HepG2 (cell line): ENCODE data around the gene SMYD1. TPM values are rescaled to one million over a fixed set of nuclear protein-coding genes. Genes with fewer than 3 reads are reported as not detected.
A peak's percentile ranks its signal among the peaks of the same experiment; 100 is the strongest.

Source experiments
- ATF7 ChIP-seq, 2 experiments: fragments of 450-650 bp in 1 of 2; sonication (generic) in 1 of 2; formaldehyde crosslinking in 1 of 2; IDR thresholded peaks; 2 replicates each; pipeline versions ENCODE4 v1.4.0 to v1.6.1; 2016 to 2020; ENCODE audit warnings: antibody characterized with exemption in 1 of 2, mild to moderate bottlenecking in 1 of 2, missing genetic modification reagents in 1 of 2
- CREM ChIP-seq, 2 experiments: sonication (generic) in 1 of 2; formaldehyde crosslinking in 1 of 2; IDR thresholded peaks; 2 replicates each; pipeline versions ENCODE4 v1.4.0 to v1.6.1; 2016 to 2020; ENCODE audit warnings: antibody characterized with exemption in 1 of 2, mild to moderate bottlenecking in 1 of 2, missing genetic modification reagents in 1 of 2
- GABPB1 ChIP-seq: IDR thresholded peaks from 2 replicates; pipeline ENCODE4 v1.6.1; 2016; ENCODE audit warnings: mild to moderate bottlenecking, missing genetic modification reagents, moderate library complexity, missing compliant biosample characterization
- IKZF1 ChIP-seq: fragments of 450-650 bp; IDR thresholded peaks from 2 replicates; pipeline ENCODE4 v1.7.1; 2016
- JARID2 ChIP-seq: sonication (generic); formaldehyde crosslinking; IDR thresholded peaks from 2 replicates; pipeline ENCODE4 v1.8.1; 2023; ENCODE audit warnings: missing genetic modification reagents, inconsistent platforms; ENCODE audit not compliant: insufficient replicate concordance
- KDM5A ChIP-seq: fragments of 200-600 bp; sonication (generic); IDR thresholded peaks from 2 replicates; pipeline ENCODE4 v1.7.0; 2018; ENCODE audit warnings: antibody characterized with exemption, mild to moderate bottlenecking, low read length, borderline replicate concordance
- KDM5B ChIP-seq: sonication (generic); formaldehyde crosslinking; IDR thresholded peaks from 2 replicates; pipeline ENCODE4 v1.4.0; 2020; ENCODE audit warnings: missing genetic modification reagents, mild to moderate bottlenecking, borderline replicate concordance
- MAFK ChIP-seq, 2 experiments: IDR thresholded peaks in 1 of 2; conservative IDR thresholded peaks in 1 of 2; 2 replicates each; pipeline ENCODE4 v1.6.1; 2011; ENCODE audit warnings: improper control_type of control experiment in 2 of 2, low read length in 2 of 2
- MXD4 ChIP-seq: IDR thresholded peaks from 2 replicates; pipeline ENCODE4 v1.6.1; 2016; ENCODE audit warnings: mild to moderate bottlenecking, missing biosample characterization, missing genetic modification reagents
- MYNN ChIP-seq: sonication (generic); formaldehyde crosslinking; IDR thresholded peaks from 2 replicates; pipeline ENCODE4 v1.4.0; 2020; ENCODE audit warnings: mild to moderate bottlenecking, low read depth, missing genetic modification reagents
- POLR2G ChIP-seq: fragments of 200-400 bp; formaldehyde crosslinking; IDR thresholded peaks from 2 replicates; pipeline ENCODE4 v1.6.1; 2018; ENCODE audit warnings: mild to moderate bottlenecking, low read depth, low read length, moderate library complexity
- SIN3A ChIP-seq: IDR thresholded peaks from 2 replicates; pipeline ENCODE4 v1.6.1; 2011; ENCODE audit warnings: low read depth, mild to moderate bottlenecking, control low read depth, low read length, borderline replicate concordance
- SNAI1 ChIP-seq: sonication (generic); formaldehyde crosslinking; IDR thresholded peaks from 2 replicates; pipeline ENCODE4 v1.5.0; 2020; ENCODE audit warnings: mild to moderate bottlenecking, missing genetic modification reagents, borderline replicate concordance
- SP2 ChIP-seq: sonication (generic); formaldehyde crosslinking; IDR thresholded peaks from 2 replicates; pipeline ENCODE4 v1.5.1; 2020; ENCODE audit warnings: mild to moderate bottlenecking, missing genetic modification reagents
- TBX2 ChIP-seq: sonication (generic); formaldehyde crosslinking; IDR thresholded peaks from 2 replicates; pipeline ENCODE4 v1.5.0; 2020; ENCODE audit warnings: missing genetic modification reagents, mild to moderate bottlenecking, borderline replicate concordance
- ZEB1 ChIP-seq: IDR thresholded peaks from 2 replicates; pipeline ENCODE4 v1.6.1; 2012; ENCODE audit warnings: mild to moderate bottlenecking, low read depth, inconsistent platforms; ENCODE audit not compliant: insufficient replicate concordance
- ZNF138 ChIP-seq: sonication (generic); formaldehyde crosslinking; IDR thresholded peaks from 2 replicates; pipeline ENCODE4 v1.5.0; 2020; ENCODE audit warnings: mild to moderate bottlenecking, low read depth, missing genetic modification reagents
- ZNF234 ChIP-seq: sonication (generic); formaldehyde crosslinking; conservative IDR thresholded peaks from 2 replicates; pipeline ENCODE4 v1.5.1; 2020; ENCODE audit warnings: mild to moderate bottlenecking, missing genetic modification reagents
- ZNF547 ChIP-seq: sonication (generic); formaldehyde crosslinking; IDR thresholded peaks from 2 replicates; pipeline ENCODE4 v1.5.1; 2020; ENCODE audit warnings: mild to moderate bottlenecking, missing genetic modification reagents
- ZSCAN25 ChIP-seq: sonication (generic); formaldehyde crosslinking; IDR thresholded peaks from 2 replicates; pipeline ENCODE4 v1.8.0; 2022; ENCODE audit warnings: mild to moderate bottlenecking, missing genetic modification reagents
- polyA plus RNA-seq, 8 experiments: library from polyadenylated mRNA; depleted of rRNA in 3 of 8; stranded (reverse) in 7 of 8; unstranded in 1 of 8; fragments of >200 nt; fragmentation: Illumina TruSeq in 4 of 8; extraction: Trizol in 4 of 8; gene quantifications; 2 replicates each; pipeline versions ENCODE4 v1.2.1 to v1.2.3, GENCODE V29; 2011 to 2016; ENCODE audit warnings: low read depth in 4 of 8, missing spikeins in 1 of 8, mixed read lengths in 1 of 8; ENCODE audit not compliant: insufficient read depth in 1 of 8
- total RNA-seq, 5 experiments: library from RNA; depleted of rRNA; stranded (reverse); fragments of >200 nt; fragmentation: Illumina TruSeq; extraction: Trizol; gene quantifications; 2 replicates each; pipeline ENCODE4 v1.2.3, GENCODE V29; 2016; ENCODE audit warnings: low read depth in 1 of 5
- TF ChIP-seq, protein P1 (sequence below): sonication (generic); formaldehyde crosslinking; IDR thresholded peaks from 2 replicates; pipeline ENCODE4 v1.5.1; 2020; ENCODE audit warnings: mild to moderate bottlenecking, missing genetic modification reagents
- TF ChIP-seq, protein P2 (sequence below): sonication (generic); formaldehyde crosslinking; IDR thresholded peaks from 2 replicates; pipeline ENCODE4 v1.4.0; 2020; ENCODE audit warnings: mild to moderate bottlenecking, missing genetic modification reagents, borderline replicate concordance
- TF ChIP-seq, protein P3 (sequence below): sonication (generic); formaldehyde crosslinking; IDR thresholded peaks from 2 replicates; pipeline ENCODE4 v1.8.0; 2022; ENCODE audit warnings: missing genetic modification reagents, mild to moderate bottlenecking, inconsistent platforms, borderline replicate concordance

SMYD1 gene
- total and polyA plus RNA-seq, 2 of the 13 experiments (the other 11 are each of a cell fraction or from before 2014, with no cell fraction given), result not detected

DNA sequence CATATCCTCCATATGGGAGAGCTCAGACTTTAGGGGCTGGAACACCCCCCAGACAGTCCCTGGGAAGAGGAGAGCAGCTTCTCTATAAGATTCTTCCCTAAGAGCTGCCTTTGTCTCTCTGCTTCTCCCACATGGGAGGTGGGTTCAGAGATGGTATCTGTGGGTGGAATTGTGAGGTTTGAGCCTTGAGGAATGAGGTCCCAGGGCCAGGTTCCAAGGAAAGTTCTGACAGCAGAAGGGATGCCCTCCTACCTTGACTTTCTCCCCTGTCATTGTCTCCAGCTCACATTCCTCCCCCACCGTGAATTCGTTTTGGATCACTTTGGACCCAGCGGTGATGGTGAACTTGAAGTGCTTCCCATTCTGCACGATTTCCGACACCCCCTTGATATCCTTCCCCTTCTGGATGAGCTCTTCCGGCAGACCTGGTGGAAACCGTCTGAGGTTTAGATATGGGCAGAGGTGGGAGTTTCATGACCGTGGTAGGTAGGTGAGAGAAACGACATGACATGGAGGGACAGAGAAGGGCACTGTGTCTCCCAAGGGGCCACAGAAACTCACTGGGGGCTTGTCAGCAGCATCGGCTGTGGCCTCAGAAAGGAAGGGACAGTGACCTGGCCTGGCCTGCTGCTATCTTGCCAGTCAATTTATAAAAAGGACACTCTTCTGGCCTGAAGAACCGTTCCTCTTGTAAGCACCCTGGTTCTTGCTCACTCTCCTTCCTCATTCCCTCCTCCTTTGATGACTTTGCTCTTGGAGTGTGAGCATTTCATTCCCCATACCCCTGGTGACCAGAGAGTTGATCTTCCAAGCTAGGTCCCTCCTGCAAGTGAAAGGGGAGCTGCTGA, 58.5 kb downstream of the SMYD1 start (continued):
- TF ChIP-seq, protein P1, sequence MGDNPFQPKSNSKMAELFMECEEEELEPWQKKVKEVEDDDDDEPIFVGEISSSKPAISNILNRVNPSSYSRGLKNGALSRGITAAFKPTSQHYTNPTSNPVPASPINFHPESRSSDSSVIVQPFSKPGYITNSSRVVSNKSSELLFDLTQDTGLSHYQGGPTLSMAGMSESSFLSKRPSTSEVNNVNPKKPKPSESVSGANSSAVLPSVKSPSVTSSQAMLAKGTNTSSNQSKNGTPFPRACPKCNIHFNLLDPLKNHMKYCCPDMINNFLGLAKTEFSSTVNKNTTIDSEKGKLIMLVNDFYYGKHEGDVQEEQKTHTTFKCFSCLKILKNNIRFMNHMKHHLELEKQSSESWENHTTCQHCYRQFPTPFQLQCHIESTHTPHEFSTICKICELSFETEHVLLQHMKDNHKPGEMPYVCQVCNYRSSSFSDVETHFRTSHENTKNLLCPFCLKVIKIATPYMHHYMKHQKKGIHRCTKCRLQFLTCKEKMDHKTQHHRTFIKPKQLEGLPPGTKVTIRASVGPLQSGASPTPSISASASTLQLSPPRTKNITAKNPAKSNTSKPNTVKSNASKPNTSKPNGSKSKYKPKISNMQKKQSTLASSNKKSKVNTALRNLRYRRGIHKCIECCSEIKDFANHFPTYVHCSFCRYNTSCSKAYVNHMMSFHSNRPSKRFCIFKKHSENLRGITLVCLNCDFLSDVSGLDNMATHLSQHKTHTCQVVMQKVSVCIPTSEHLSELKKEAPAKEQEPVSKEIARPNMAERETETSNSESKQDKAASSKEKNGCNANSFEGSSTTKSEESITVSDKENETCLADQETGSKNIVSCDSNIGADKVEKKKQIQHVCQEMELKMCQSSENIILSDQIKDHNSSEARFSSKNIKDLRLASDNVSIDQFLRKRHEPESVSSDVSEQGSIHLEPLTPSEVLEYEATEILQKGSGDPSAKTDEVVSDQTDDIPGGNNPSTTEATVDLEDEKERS (CRISPR knock-in tag), result no peak
- TF ChIP-seq GABPB1 (CRISPR knock-in tag), result no peak
- peak; percentile 20 for TF ChIP-seq POLR2G
- TF ChIP-seq ZNF138 (CRISPR knock-in tag), result 0 out of 2 replicates have a peak, but pooled peaks have one; percentile 27
- TF ChIP-seq KDM5B (CRISPR knock-in tag), result 0 out of 2 replicates have a peak, but pooled peaks have one; percentile 14
- TF ChIP-seq SP2 (CRISPR knock-in tag), result peak; percentile 17; the same call in 1 of the 2 replicates
- 0 out of 2 replicates have a peak, but pooled peaks have one; percentile 3 for TF ChIP-seq ZNF547 (CRISPR knock-in tag)
- no peak for TF ChIP-seq ZEB1
- peak; percentile 56; the same call in 1 of the 2 replicates for TF ChIP-seq TBX2 (CRISPR knock-in tag)
- TF ChIP-seq JARID2 (CRISPR knock-in tag), result no peak
- no peak for TF ChIP-seq CREM (IDR thresholded peaks at IDR 0.05)
- TF ChIP-seq CREM (CRISPR knock-in tag; IDR thresholded peaks at IDR 0.05), result no peak
- no peak for TF ChIP-seq MAFK (conservative IDR thresholded peaks at IDR 0.05 in 1 of 2, IDR thresholded peaks at IDR 0.05 in 1 of 2; ENCODE audit: low read length in 2 of 2)
- TF ChIP-seq SIN3A, result no peak
- 0 out of 2 replicates have a peak, but pooled peaks have one; percentile 9 for TF ChIP-seq SNAI1
- TF ChIP-seq, protein P2, sequence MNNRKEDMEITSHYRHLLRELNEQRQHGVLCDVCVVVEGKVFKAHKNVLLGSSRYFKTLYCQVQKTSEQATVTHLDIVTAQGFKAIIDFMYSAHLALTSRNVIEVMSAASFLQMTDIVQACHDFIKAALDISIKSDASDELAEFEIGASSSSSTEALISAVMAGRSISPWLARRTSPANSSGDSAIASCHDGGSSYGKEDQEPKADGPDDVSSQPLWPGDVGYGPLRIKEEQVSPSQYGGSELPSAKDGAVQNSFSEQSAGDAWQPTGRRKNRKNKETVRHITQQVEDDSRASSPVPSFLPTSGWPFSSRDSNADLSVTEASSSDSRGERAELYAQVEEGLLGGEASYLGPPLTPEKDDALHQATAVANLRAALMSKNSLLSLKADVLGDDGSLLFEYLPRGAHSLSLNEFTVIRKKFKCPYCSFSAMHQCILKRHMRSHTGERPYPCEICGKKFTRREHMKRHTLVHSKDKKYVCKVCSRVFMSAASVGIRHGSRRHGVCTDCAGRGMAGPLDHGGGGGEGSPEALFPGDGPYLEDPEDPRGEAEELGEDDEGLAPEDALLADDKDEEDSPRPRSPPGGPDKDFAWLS (CRISPR knock-in tag), result no peak
- TF ChIP-seq KDM5A, result no peak
- no peak for TF ChIP-seq ZSCAN25 (CRISPR knock-in tag)
- TF ChIP-seq MYNN (CRISPR knock-in tag), result no peak
- TF ChIP-seq, protein P3, sequence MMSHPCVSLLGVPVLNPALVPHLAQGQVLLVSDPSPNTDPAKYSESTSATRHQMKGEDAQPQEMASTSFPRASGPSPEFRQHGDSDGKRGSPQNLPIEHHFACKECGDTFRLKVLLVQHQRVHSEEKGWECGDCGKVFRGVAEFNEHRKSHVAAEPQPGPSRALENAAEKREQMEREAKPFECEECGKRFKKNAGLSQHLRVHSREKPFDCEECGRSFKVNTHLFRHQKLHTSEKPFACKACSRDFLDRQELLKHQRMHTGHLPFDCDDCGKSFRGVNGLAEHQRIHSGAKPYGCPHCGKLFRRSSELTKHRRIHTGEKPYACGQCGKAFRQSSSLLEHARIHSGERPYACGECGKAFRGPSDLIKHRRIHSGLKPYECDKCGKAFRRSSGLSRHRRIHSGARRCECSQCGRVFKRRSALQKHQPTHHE (CRISPR knock-in tag), result 0 out of 2 replicates have a peak, but pooled peaks have one; percentile 36
- TF ChIP-seq ZNF234 (CRISPR knock-in tag), result peak; percentile 64; the same call in 1 of the 2 replicates
- TF ChIP-seq MXD4, result no peak
- no peak for TF ChIP-seq ATF7 (IDR thresholded peaks at IDR 0.05)
- no peak for TF ChIP-seq ATF7 (CRISPR knock-in tag; IDR thresholded peaks at IDR 0.05)
- no peak for TF ChIP-seq IKZF1
